ENCODE measurements around the gene KRT13. TPM values are rescaled to one million over a fixed set of nuclear protein-coding genes. Genes with fewer than 3 reads are reported as not detected.

Gene KRT13
- polyA plus RNA-seq, 3 donors = 0.20 to 0.42 (median 0.33) TPM

DNA sequence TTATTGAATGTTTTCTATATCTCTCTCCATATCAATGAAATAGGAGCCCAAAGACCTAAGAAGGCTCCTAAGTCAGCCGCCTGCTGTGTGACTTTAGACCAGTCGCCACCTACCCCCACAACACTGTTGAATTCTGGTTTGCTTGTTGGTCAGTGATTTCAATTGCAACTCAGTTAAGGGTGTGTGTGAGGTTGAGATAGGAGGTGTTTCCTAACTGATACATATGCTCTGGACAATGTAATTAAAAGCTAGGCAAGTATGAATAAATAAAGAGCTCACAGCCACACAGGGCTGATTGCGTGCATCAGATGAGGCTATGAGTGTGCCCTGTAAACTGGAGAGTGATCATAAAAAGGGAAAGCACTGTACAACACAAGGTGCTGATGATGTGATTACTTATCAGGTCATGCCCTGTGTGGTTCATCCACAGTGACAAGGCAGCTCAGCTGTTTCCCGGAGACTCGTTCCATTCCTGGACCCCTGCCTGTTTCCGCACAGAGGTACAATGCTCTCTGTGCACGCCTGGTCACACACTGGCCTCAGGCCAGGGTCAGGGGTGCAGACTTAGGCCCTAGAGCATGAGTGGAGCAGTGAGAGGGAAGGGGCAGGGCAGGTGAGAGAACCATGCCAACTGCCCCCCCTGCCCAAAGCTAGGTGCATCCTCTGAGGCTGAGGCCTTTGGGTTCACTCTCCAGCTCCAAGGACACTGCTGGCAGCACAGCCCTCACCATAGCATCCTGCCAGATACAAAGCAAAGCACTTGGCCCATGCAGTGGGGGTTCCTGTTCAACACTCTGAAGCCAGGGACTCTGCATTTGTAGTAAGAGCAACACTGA, 21.2 kb downstream of the KRT13 start:
- no peak for DNase-seq (ENCODE audit: extremely low read depth in 1 of 11, low read depth in 9 of 11, low spot score in 4 of 11)

DNA sequence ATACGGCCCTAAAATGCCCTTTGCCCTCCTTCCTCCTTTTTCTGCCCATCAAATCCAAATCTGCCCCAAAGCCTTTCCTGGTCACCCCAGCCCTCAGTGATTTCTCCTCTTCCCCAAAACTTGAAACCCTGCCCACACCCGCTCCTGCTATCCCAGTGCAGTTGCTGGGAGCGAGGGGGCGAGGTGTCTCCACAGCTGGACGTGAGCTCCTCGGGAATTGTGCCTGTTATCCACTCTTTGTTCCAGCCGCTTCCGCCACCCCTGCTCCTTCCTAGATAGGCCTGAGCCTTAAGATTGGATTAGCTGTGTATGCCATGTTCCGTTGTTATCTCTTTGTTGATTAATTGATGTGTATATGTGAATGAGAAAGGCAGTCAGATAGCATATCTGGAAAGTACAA, 21.9 kb downstream of the KRT13 start:
- no peak for DNase-seq (ENCODE audit: extremely low read depth in 1 of 11, low read depth in 9 of 11, low spot score in 4 of 11)

DNA sequence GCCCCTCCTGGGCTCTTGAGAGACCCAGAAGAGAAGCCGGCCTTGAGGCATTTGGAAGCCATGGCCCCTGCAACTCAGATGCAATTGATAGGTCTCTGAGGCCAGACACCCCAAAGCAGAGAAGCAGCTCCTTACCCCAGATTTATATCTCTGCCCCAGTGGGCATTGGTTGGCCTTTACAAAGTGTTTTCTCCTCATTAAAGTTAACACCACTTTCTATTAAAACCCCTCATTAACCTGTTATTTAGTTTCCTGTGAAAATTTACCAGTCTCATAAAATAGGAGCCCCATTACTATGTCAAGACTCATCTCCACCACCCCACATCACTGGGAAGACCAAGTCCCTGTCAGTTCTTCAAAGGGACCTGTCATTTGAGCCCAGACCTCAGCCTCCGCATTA, 24.4 kb downstream of the KRT13 start, which contains the start of gene KRT35:
TSS of gene KRT35 (minus strand) at position 116 of the 400 bp plus-strand sequence. CDS start at position 62, 54 bp downstream.
- DNase-seq (ENCODE audit: extremely low read depth in 1 of 11, low read depth in 9 of 11, low spot score in 4 of 11) = peak in 3 of 11 donors; percentile 10 to 19 (median 12)

DNA sequence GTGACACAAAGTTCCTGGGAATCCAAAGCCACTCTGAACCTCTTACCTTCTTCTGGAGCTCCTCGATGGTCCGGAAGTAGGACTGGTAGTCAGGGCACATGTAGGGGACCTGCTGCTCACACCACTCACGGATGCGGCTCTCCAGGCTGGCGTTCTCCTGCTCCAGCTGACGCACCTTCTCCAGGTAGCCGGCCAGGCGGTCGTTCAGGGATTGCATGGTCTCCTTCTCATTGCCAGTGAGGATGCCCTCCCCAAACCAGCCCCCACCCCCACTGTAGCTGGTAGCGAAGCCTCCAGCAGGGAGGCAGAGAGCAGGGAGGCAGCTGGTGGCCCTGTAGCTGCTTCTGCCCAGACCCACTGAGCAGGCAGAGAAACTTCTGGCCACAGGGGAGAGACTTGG, 24.8 kb downstream of the KRT13 start:
- no peak for DNase-seq (ENCODE audit: extremely low read depth in 1 of 11, low read depth in 9 of 11, low spot score in 4 of 11)

DNA sequence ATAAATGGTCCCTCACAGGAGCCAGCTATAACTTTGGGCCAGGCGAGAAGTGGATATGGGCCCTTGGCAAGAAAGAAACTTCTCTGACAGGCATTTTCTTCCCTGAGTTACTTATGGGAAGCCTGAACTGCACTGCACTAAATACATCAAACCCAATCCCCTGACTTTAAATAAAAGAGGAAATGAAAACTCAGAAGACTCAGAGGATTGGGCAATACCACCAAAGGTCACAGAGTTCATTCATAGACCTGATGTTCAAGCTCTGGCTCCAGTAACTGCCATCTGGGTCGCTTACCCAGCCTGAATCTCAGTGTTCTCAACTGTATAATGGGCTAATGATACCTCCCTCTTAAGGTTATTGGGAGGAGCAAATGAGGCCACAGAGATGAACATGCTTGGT, 25.3 kb downstream of the KRT13 start:
- DNase-seq (ENCODE audit: extremely low read depth in 1 of 11, low read depth in 9 of 11, low spot score in 4 of 11) = no peak

DNA sequence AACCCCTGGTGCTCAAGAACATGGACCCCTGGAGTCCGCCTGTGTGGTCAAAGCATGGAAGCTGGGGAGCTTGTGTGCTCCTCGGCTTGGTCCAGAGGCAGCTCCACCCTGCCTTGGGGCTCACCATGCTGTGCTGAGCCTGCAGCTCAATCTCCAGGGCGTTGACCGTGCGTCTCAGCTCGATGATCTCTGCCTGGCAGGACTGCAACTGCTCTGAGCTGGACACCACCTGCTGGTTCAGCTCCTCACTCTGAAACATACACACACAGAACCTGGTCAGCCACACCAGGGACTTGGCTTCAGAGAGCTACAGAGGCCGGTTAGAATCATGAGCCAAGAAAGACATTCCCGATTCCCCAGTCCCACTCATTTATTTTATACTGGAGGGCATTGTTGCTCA, 27.2 kb downstream of the KRT13 start:
- no peak for DNase-seq (ENCODE audit: extremely low read depth in 1 of 11, low read depth in 9 of 11, low spot score in 4 of 11)

DNA sequence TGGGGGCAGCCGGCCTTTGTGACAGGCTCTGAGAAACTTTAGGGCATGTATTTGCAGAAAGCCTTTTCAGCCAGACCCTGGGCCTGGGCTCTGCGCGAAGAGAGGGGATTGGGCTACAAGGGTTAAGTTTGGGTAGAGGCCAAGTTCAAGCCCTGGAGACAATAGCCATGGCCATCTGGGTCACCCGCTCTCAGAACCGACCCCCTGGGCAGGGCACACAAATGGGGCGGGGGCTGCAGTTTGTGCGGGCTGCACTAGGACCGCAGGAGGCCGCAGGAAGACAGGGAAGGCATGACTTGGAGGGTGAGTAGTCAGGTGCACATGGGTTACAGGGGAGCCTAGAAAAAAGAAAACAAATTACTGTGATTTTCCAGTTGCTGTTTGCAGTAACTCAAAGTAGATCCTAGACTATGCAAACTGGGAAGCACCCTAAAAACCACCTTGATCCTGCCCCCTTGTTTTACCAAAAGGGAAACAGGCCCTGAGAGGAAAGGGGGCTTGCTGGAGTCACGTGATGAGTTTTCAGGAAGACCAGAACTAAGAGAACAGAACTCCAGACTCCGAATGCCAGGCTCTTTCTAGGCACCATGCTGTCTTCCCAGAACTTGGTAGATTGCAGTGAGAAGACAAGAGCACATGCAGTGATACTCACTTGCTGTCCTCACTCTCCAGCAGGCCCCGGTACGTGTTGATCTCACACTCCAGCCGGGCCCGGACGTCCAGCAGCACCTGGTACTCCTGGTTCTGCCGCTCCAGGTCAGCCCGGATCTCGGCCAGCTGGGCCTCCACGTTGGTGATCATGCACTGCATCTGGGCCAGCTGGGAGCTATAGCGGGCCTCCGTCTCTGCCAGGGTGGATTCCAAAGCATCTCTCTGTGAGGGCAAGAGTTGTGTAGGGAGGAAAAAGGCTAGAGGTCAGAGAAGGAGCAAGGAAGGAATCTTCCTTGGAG, 28.3 kb downstream of the KRT13 start:
- no peak for DNase-seq (ENCODE audit: extremely low read depth in 1 of 11, low read depth in 9 of 11, low spot score in 4 of 11)

DNA sequence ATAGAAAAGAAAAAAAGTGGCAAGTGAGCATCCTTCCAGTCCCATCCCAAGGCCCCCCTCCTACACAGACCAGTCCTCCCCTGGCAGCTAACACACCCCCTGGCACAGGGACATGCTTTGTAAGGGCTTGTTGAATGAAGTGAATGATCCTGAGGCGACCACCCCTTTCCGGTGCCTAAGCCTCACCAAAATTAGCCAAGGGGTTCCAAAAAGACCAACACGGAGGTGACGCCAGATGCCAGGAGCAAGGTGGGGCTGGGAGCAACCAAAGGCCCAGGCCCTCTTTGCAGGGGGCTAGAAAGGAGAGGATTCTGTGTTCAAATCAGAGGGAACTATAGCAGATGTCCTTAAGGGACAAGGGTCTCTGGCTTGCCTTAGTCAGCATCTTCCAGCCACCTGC, 30.0 kb downstream of the KRT13 start:
- DNase-seq (ENCODE audit: extremely low read depth in 1 of 11, low read depth in 9 of 11, low spot score in 4 of 11) = no peak

DNA sequence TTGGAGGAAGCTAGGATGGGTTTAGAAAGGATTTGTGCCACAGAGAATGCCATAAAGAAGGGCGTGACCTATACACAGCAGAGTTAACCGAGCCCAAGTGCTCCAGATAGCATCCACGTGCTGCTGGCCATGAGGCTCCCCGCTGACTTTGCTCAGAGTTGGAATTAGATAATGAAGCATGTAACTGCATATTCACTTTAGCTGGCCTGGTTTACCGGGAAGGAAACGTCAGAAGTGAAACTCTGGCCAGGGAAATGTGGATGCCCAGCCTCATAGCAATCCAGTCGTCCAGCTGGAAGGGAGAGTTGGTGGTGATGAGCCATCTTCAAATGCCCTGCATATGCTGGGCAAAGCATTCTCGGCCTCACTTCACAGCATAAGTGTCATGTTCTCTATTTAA, 30.5 kb downstream of the KRT13 start:
- no peak for DNase-seq (ENCODE audit: extremely low read depth in 1 of 11, low read depth in 9 of 11, low spot score in 4 of 11)

DNA sequence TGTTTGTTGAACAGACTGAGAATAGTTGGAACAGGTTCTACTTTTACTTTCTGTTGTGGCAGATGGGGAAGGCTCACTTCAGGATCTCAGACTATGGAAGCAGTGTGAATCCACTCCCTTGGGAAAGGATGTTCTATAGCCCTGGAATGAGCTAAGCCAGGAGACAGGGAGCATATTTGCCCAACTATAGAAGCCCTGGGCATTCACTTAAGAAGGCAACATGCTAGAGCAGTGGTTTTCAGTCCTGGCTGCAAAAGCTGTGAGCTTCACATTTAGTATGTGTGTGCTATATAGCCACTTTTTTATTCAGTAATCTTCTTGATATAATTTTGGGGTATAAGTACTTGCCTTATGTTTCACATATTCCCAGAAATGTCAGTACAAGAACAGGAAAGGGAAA, 37.1 kb downstream of the KRT13 start:
- no peak for DNase-seq (ENCODE audit: extremely low read depth in 1 of 11, low read depth in 9 of 11, low spot score in 4 of 11)

DNA sequence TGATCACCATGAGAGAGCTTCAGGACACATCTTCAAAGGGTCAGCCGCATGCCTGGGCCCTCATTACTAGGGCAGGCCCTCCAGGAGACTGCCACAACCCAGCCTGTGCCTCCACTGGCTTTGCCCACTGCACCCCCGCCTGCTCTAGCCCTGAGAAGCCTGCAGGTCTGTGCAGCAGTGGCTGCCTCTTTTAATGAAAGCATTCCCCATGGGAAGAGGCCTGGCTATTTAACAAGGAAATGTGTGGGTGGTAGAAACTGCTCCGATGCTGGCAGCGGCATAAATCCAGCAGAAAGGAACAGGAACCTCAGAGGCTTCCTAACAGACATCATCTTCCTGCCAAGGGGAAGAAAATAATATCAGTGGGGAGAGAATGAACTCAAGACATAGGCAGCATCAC, 37.9 kb downstream of the KRT13 start:
- DNase-seq (ENCODE audit: extremely low read depth in 1 of 11, low read depth in 9 of 11, low spot score in 4 of 11) = no peak

DNA sequence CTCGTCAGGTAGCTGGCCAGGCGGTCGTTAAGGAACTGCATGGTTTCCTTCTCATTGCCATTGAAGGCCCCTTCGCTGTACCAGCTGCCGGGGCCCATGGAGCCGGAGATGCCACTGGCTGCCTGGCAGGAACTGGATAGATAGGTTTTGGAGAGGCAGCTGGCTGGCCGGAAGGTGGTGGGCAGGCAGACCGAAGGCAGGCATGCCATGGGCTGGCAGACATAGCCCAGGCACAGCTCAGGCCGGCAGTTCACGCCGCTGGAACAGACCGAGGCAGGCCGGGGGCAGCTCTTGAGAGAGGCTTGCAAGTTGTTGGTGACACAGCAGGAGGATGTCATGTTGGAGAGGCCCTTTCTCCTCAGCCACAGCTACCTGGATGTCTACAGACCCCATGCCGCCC, 38.4 kb downstream of the KRT13 start, which contains the start of gene KRT32:
TSS of gene KRT32 (minus strand) at position 399 of the 400 bp plus-strand sequence. CDS start at position 338, 61 bp downstream.
- DNase-seq (ENCODE audit: extremely low read depth in 1 of 11, low read depth in 9 of 11, low spot score in 4 of 11) = no peak

DNA sequence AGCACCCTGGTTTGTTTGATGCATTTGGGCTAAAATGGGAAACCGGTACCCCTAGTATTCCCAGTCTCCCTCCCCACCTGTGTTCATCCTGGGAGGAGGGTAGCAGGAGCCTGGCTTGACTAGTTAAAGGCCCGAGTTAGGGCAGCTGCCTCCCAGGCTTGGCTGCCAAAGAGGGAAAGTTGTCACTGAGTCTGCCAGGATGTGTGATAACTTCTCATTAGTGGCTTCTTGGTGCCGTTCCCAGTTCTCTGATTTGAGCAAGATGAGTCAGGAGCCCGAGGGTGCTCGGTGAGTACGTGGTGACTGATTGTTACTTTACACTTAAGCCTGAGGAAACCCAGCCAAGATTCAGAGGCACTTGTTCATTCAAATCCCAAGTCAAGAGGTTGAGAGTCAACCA, 40.7 kb downstream of the KRT13 start:
- no peak for DNase-seq (ENCODE audit: extremely low read depth in 1 of 11, low read depth in 9 of 11, low spot score in 4 of 11)

DNA sequence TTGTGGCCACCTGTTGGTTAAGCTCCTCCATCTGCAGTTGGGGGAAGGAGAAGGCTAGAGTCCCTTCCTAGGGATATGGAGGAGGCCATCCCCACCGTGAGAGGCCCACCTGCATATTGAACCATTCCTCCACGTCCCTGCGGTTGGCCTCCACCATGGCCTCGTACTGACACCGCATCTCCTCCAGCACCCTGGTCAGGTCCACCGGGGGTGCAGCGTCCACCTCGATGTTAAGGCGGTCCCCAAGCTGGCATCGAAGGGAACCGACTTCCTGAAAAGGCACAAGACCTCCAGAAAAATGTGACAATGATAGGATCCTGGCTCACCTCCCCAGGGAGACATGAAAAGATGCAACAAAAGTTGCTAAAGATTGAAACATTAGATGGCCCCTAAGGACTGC, 41.2 kb downstream of the KRT13 start:
- no peak for DNase-seq (ENCODE audit: extremely low read depth in 1 of 11, low read depth in 9 of 11, low spot score in 4 of 11)

DNA sequence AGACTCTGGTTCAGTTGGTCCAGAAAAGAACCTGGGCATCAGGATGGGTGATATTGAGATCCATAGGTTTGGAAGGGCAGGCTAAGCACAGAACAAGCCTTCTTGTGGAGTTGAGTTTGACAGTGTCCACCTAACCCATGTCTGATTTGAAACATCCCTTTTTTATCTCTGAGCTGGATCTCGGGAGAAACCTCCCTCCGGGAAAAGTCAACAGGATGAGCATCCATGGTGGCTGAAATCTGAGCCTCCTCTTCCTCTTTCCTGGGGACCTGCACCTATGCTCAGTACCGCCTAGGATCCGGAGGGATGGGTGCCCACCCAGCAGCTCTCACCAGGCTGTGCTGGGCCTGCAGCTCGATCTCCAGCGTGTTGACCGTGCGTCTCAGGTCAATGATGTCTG, 41.7 kb downstream of the KRT13 start:
- DNase-seq (ENCODE audit: extremely low read depth in 1 of 11, low read depth in 9 of 11, low spot score in 4 of 11) = no peak

DNA sequence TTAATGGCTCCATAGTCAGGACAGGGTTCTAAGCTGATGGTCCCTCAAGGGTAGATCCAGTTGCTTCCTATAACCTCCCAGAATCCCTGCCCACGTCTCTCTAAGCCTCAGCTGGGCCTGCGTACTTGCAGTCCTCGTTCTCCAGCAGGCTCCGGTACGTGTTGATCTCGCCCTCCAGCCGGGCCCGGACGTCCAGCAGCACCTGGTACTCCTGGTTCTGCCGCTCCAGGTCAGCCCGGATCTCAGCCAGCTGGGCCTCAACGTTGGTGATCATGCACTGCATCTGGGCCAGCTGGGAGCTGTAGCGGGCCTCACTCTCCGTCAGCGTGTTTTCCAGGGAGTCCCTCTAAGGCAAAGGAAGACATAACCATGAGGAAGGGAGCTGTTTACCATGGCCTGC, 42.7 kb downstream of the KRT13 start:
- no peak for DNase-seq (ENCODE audit: extremely low read depth in 1 of 11, low read depth in 9 of 11, low spot score in 4 of 11)

DNA sequence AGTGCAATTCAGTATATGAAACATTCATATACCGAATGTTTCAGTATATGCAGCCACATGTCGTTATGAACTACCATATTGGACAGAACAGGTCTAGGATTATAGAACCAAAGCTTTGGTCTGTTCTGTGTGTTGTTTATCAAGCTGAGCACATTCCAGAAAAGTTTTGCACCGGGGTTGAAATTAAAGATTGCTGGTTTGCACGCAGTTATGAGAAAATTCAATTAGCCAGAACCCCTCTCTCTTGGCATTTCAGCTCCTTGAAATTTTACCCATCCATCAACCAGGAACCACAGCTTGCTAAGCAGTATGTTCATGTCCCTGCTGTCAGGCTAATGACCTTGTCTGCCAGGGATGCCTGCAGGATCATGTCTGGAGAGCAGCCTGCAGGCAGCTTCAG, 47.7 kb downstream of the KRT13 start:
- no peak for DNase-seq (ENCODE audit: extremely low read depth in 1 of 11, low read depth in 9 of 11, low spot score in 4 of 11)

DNA sequence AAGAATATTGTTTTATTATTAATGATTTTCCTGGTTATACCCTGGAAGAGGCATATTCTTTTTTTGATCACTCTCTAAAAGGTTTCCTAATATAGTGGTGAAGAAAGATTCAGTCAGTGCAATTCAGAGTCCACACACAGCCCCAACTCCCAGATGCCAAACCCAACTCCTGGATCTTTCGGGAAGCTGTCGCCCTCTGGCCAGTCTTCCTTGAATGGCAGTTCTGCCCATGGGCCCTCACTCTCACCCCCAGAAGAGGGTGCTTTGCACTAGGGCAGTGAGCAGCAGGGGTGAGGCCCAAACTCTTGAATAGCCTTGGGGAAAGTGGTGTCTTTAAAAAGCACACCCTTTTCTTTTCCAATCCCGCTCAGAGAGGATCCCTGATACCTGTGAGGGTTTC, 49.2 kb downstream of the KRT13 start:
- DNase-seq (ENCODE audit: extremely low read depth in 1 of 11, low read depth in 9 of 11, low spot score in 4 of 11) = no peak

DNA sequence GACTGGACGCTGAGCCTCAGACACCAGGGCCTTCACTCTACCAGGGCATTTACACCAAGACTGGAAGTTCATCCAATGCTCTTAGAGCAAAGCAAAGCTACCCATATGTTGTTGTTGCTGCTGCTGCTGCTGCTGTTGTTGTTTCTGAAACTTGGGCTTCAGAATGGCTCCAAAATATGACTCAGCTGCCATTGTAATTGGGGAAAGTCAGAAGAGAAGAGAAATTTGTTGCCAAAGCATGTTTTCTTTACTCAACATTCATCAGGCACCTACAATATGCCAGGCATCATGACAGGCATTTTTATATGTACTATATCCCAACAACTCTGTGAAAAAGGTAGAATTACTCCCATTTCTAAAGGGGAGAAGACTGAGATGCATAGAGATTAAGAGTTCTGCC, 50.2 kb downstream of the KRT13 start:
- no peak for DNase-seq (ENCODE audit: extremely low read depth in 1 of 11, low read depth in 9 of 11, low spot score in 4 of 11)

DNA sequence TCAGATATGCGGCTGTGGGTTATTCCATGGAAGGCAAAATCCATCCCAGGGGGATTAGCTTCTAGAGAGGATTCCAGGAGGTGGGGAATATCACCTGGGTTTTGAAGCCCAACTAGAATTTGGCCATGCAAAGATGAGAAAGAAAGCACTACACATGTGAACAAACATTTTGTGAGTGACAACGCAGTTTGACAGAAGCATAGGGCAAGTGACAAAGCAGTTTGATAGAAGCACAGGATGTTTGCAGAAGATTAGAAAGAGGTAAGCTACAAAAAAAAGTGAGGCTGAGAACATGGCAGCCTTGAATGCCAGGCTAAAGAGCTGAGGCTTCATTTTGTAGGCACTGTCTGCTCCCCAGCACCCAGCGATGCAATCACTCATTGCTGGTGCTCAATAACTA, 52.3 kb downstream of the KRT13 start:
- no peak for DNase-seq (ENCODE audit: extremely low read depth in 1 of 11, low read depth in 9 of 11, low spot score in 4 of 11)
